NCI-H2196 treated with DMSO at 0.1 percent for 48 hours (cell line): Measurements from ENCODE around the gene CCDC85A.
"Not testable (repeated sequence)": the region's sequence is repeated elsewhere in the genome, so short reads cannot be mapped to it uniquely, and the experiment has no call there.

Experiments used
- DNase-seq: peaks from one replicate; lab custom pipeline; 2025; ENCODE audit not compliant: unreplicated experiment; lab: John Stamatoyannopoulos, UW

Gene CCDC85A

GRCh38 chr2:56183643-56184499 is at the start of gene CCDC85A:
Gene CCDC85A (plus strand): TSS chr2:56183990. CDS start chr2:56184625, 635 bp downstream.
- peak; percentile 34 for DNase-seq

GRCh38 chr2:56134861-56135260 is 48.9 kb upstream of the CCDC85A start:
- DNase-seq: no peak

- DNase-seq: not testable (repeated sequence)
These were observed 41.2 kb upstream of the CCDC85A start for GRCh38 chr2:56142497-56143061.

- no peak for DNase-seq
These were observed 35.9 kb upstream of the CCDC85A start for GRCh38 chr2:56147907-56148306.

- no peak for DNase-seq
These were observed 35.0 kb upstream of the CCDC85A start for GRCh38 chr2:56148825-56149224.

- DNase-seq: no peak
These were observed 31.9 kb upstream of the CCDC85A start for GRCh38 chr2:56151841-56152240.

- no peak for DNase-seq
These were observed 28.6 kb upstream of the CCDC85A start for GRCh38 chr2:56155188-56155587.

- DNase-seq: not testable (repeated sequence)
These were observed 23.9 kb upstream of the CCDC85A start for GRCh38 chr2:56159875-56160274.

GRCh38 chr2:56167616-56168562 is 15.9 kb upstream of the CCDC85A start:
- DNase-seq: peak; percentile 8

- no peak for DNase-seq
These were observed 14.3 kb upstream of the CCDC85A start for GRCh38 chr2:56169521-56169920.

- DNase-seq: no peak
These were observed 13.3 kb upstream of the CCDC85A start for GRCh38 chr2:56170504-56170903.

- no peak for DNase-seq
These were observed 12.8 kb upstream of the CCDC85A start for GRCh38 chr2:56170988-56171387.

- DNase-seq: no peak
These were observed 8.0 kb upstream of the CCDC85A start for GRCh38 chr2:56175779-56176178.

GRCh38 chr2:56177420-56178220 is 6.2 kb upstream of the CCDC85A start:
- DNase-seq: no peak

GRCh38 chr2:56179931-56180330 is 3.9 kb upstream of the CCDC85A start:
- no peak for DNase-seq

GRCh38 chr2:56182420-56182819 is 1.4 kb upstream of the CCDC85A start:
- DNase-seq: no peak

- no peak for DNase-seq
These were observed 766 bp downstream of the CCDC85A start for GRCh38 chr2:56184500-56185011.

GRCh38 chr2:56185101-56185581 is 1.4 kb downstream of the CCDC85A start:
- DNase-seq: no peak

GRCh38 chr2:56185582-56186046 is 1.8 kb downstream of the CCDC85A start:
- no peak for DNase-seq

- no peak for DNase-seq
These were observed 7.8 kb downstream of the CCDC85A start for GRCh38 chr2:56191617-56192016.
